ENCODE results near the gene USP24. TPM values are rescaled to one million over a fixed set of nuclear protein-coding genes. Genes with fewer than 3 reads are reported as not detected.
"Not testable (repeated sequence)": the region's sequence is repeated elsewhere in the genome, so short reads cannot be mapped to it uniquely, and the experiment has no call there.

The USP24 gene
- polyA plus RNA-seq, 1 experiment = 20.9 TPM

DNA sequence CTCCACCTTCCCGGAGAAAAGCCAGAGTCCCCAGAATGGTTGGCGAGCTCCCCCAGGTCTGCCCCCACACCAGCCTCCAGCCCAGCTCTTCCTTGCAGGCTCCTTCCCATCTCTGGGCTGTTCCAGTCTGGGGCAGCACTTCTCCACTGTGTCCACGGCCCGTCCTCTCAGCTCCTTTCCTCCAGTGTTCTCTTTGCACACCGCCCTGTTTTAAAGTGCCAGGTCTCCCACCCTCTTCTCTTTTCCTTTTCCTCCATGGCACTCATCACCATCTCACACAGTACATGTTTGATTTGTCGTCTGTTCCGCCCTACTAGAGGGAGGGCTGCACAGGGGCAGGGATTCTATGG is 181.9 kb downstream of the USP24 start:
- H3K27me3 ChIP-seq (ENCODE audit: control insufficient read depth, insufficient read depth, low read length) = peaks cover 48% of the 10 kb centered on the region
- no peak overlapping the region for H3K4me3 ChIP-seq (ENCODE audit: low read depth, low read length)
- TF ChIP-seq, protein P1, sequence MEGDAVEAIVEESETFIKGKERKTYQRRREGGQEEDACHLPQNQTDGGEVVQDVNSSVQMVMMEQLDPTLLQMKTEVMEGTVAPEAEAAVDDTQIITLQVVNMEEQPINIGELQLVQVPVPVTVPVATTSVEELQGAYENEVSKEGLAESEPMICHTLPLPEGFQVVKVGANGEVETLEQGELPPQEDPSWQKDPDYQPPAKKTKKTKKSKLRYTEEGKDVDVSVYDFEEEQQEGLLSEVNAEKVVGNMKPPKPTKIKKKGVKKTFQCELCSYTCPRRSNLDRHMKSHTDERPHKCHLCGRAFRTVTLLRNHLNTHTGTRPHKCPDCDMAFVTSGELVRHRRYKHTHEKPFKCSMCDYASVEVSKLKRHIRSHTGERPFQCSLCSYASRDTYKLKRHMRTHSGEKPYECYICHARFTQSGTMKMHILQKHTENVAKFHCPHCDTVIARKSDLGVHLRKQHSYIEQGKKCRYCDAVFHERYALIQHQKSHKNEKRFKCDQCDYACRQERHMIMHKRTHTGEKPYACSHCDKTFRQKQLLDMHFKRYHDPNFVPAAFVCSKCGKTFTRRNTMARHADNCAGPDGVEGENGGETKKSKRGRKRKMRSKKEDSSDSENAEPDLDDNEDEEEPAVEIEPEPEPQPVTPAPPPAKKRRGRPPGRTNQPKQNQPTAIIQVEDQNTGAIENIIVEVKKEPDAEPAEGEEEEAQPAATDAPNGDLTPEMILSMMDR (IDR thresholded peaks at IDR 0.05; ENCODE audit: low read depth, low read length) = no peak
- no peak overlapping the region for H3K27ac ChIP-seq (ENCODE audit: low read depth, low read length)
- no peak for DNase-seq (ENCODE audit: low read depth, low spot score)
- no peaks in the 10 kb centered on the region for H3K9me3 ChIP-seq (ENCODE audit: control insufficient read depth, insufficient read depth, low read length)
- ChIA-PET POLR2A (no interaction called here), CTCF (interaction anchor here (0.9 to 4.5 kb wide), 2 partner anchors 11 to 88 kb away, joined by 4 to 30 read pairs; no protein-coding TSS in a partner anchor)

DNA sequence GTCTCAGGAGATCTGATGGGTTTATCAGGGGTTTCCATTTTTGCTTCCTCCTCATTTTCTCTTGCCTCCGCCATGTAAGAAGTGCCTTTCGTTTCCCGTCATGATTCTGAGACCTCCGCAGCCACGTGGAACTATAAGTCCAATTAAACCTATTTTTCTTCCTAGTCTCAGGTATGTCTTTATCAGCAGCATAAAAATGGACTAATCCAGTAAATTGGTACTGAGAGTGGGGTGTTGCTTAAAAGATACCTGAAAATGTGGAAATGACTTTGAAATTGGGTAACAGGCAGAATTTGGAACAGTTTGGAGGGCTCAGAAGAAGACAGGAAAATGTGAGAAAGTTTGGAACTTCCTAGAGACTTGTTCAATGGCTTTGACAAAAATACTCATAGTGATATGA is 184.1 kb downstream of the USP24 start:
- DNase-seq (ENCODE audit: low read depth, low spot score); H3K9me3 ChIP-seq (ENCODE audit: control insufficient read depth, insufficient read depth, low read length); H3K27ac ChIP-seq (ENCODE audit: low read depth, low read length); H3K4me3 ChIP-seq (ENCODE audit: low read depth, low read length); POLR2A ChIA-PET: not testable (repeated sequence)
- peaks cover 28% of the 10 kb centered on the region for H3K27me3 ChIP-seq (ENCODE audit: control insufficient read depth, insufficient read depth, low read length)
- CTCF ChIA-PET = interaction anchor here (4.5 kb wide), 1 partner anchor 9 kb away, joined by 30 read pairs; no protein-coding TSS in a partner anchor

DNA sequence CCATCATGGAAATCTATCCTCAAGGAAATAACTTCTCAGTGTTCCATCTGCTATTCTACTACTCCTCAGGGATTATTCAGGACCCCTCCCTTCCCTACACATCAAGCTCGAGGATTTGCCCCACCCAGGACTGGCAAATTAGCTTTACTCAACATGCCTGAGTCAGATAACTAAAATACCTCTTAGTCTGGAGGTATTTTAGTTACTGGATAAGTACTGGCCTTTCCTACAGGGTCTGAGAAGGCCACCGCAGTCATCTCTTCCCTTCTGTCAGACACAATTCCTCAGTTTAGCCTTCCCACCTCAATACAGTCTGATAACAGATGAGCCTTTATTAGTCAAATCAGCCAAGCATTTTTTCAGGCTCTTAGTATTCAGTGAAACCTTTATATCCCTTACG is 188.5 kb downstream of the USP24 start:
- POLR2A ChIA-PET; DNase-seq (ENCODE audit: low read depth, low spot score); H3K4me3 ChIP-seq (ENCODE audit: low read depth, low read length); CTCF ChIA-PET; H3K9me3 ChIP-seq (ENCODE audit: control insufficient read depth, insufficient read depth, low read length); H3K27ac ChIP-seq (ENCODE audit: low read depth, low read length); H3K27me3 ChIP-seq (ENCODE audit: control insufficient read depth, insufficient read depth, low read length): not testable (repeated sequence)

DNA sequence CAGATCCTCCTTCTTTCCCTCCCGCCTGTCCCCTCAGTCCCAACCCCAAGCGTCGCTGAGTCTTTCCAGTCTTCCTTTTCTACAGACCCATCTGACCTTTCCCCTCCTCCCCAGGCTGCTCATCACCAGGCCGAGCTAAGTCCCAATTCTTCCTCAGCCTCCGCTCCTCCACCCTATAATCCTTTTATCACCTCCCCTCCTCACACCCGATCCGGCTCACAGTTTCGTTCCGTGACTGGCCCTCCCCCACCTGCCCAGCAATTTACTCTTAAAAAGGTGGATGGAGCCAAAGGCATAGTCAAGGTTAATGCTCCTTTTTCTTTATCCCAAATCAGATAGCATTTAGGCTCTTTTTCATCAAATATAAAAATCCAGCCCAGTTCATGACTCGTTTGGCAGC is 191.0 kb downstream of the USP24 start:
- H3K27ac ChIP-seq (ENCODE audit: low read depth, low read length); DNase-seq (ENCODE audit: low read depth, low spot score); POLR2A ChIA-PET; H3K4me3 ChIP-seq (ENCODE audit: low read depth, low read length); H3K9me3 ChIP-seq (ENCODE audit: control insufficient read depth, insufficient read depth, low read length): not testable (repeated sequence)
- CTCF ChIA-PET = interaction anchor here (0.6 kb wide), 1 partner anchor 78 kb away, joined by 6 read pairs; no protein-coding TSS in a partner anchor
- H3K27me3 ChIP-seq (ENCODE audit: control insufficient read depth, insufficient read depth, low read length) = peaks cover 18% of the 10 kb centered on the region

DNA sequence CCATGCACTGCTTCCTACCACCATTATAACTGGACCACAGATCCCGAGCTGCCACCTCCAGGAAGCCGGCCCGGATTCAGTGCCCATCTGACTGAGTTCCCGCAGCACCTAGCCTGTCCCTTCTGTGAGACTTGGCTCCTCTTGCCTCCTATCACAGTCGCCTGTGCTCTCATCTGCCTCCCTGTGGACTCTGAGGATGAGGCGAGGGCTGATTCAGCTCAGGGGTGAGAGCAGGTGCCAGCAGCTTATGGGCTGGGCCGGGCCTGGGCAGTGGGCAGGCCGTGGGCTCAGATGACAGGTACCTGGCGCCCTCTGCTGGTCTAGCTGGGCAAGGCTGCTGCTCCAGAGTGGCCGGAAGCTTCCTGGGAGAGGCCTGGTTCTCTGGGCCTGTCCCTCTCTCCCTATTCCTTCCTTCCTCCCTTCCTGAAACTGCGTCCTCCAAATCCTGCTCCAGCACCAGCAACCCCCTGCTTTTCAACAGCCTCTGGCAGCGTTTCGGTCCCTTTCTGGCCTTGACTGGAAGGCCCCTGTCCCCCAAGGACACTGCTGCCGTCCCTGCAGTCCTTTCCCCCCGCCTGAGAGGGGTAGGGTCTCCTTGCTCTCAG is 193.1 kb downstream of the USP24 start:
- peaks cover 30% of the 10 kb centered on the region for H3K27me3 ChIP-seq (ENCODE audit: control insufficient read depth, insufficient read depth, low read length)
- TF ChIP-seq, protein P1 (IDR thresholded peaks at IDR 0.05; ENCODE audit: low read depth, low read length) = peak; percentile 94
- POLR2A ChIA-PET = interaction anchor here (1.1 to 1.4 kb wide), 2 partner anchors 72 to 77 kb away, joined by 6 to 11 read pairs; no protein-coding TSS in a partner anchor

DNA sequence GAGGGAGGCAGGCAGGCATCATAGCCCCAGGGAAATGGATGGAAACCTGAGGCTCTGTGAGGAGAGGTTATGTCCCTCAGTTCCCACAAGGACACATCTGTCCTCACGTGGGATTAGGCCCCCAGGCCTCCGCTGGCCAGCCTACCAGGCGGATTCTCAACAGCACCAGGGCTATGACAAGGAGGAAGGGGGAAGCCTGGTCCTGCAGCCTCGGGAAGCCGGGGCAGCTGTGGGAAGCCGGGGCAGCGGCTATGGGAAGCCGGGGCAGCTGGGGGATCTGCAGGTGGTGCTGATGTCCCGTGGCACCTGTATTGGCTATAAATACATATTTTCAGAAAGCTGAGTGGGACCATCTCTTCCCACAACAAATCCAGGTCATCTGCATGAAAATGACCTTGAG is 196.8 kb downstream of the USP24 start:
- DNase-seq (ENCODE audit: low read depth, low spot score) = no peak
- ChIA-PET CTCF (interaction anchor here (0.7 to 10.5 kb wide), 2 partner anchors 71 to 258 kb away, joined by 3 to 360 read pairs; no protein-coding TSS in a partner anchor), POLR2A (no interaction called here)
- H3K9me3 ChIP-seq (ENCODE audit: control insufficient read depth, insufficient read depth, low read length) = peaks cover 3% of the 10 kb centered on the region; the same call in 1 of the 2 replicates
- H3K4me3 ChIP-seq (ENCODE audit: low read depth, low read length) = no peak overlapping the region
- peaks cover 55% of the 10 kb centered on the region for H3K27me3 ChIP-seq (ENCODE audit: control insufficient read depth, insufficient read depth, low read length)
- H3K27ac ChIP-seq (ENCODE audit: low read depth, low read length) = no peak overlapping the region
- TF ChIP-seq, protein P1 (IDR thresholded peaks at IDR 0.05; ENCODE audit: low read depth, low read length) = no peak

More for the DNA sequence above, 193.1 kb downstream of the USP24 start:
- CTCF ChIA-PET = interaction anchor here (0.5 to 10.5 kb wide), 39 partner anchors 9 to 352 kb away, joined by 3 to 360 read pairs (median 6); partner anchors contain the start of gene BSND
- peaks cover 3% of the 10 kb centered on the region; the same call in 1 of the 2 replicates for H3K9me3 ChIP-seq (ENCODE audit: control insufficient read depth, insufficient read depth, low read length)
- DNase-seq (ENCODE audit: low read depth, low spot score) = peak; percentile 74
- no peak overlapping the region for H3K27ac ChIP-seq (ENCODE audit: low read depth, low read length)
- no peak overlapping the region for H3K4me3 ChIP-seq (ENCODE audit: low read depth, low read length)

Small RNA genes lying within 50 kb of the gene (small RNA-seq; reads per million reads assigned to genes)
- gene MIR4422 (ENCODE audit: insufficient read length, low read depth) = not detected

Other genes with a start within 250 kb of the USP24 start
- not detected in 2 replicates for gene TMEM61, start 234.7 kb downstream of the USP24 start, polyA plus RNA-seq (2011; rRNA removed)
- not detected in 2 replicates for gene BSND, start 216.4 kb downstream of the USP24 start, polyA plus RNA-seq (2011; rRNA removed)
- 0.06 and 0.17 TPM in 2 replicates for gene PCSK9, start 175.8 kb downstream of the USP24 start, polyA plus RNA-seq (2011; rRNA removed)